Keratinocyte (primary cell): ENCODE data around the gene SLC46A3. TPM values are rescaled to one million over a fixed set of nuclear protein-coding genes. Genes with fewer than 3 reads are reported as not detected.

ENCODE experiments used
- DNase-seq: peaks from one replicate; pipeline ENCODE4 v3.0.0-alpha.2; 2011; ENCODE audit warnings: low read depth, missing footprints, low spot score
- FAIRE-seq: peaks from 2 replicates; lab custom pipeline; 2011; peaks lifted over from hg19 to GRCh38; lab: Jason Lieb, UNC
- H2AFZ ChIP-seq: 2 replicates; pipeline ENCODE4 v1.6.0; 2012; ENCODE audit warnings: low read length, control low read depth, inconsistent platforms; ENCODE audit not compliant: control insufficient read depth
- H3K27ac ChIP-seq: 2 replicates; pipeline ENCODE4 v1.5.1; 2011; ENCODE audit warnings: low read length; ENCODE audit not compliant: control insufficient read depth, insufficient read depth
- H3K27me3 ChIP-seq: 3 replicates; pipeline ENCODE4 v1.6.0; 2011; ENCODE audit warnings: low read length; ENCODE audit not compliant: control insufficient read depth, insufficient read depth; ENCODE audit errors: extremely low read depth
- H3K36me3 ChIP-seq, 2 experiments: 2 replicates in 1 of 2; 3 replicates in 1 of 2; pipeline ENCODE4 v1.5.1; 2011; ENCODE audit warnings: low read length in 2 of 2, mild to moderate bottlenecking in 1 of 2; ENCODE audit not compliant: control insufficient read depth in 2 of 2, insufficient read depth in 2 of 2; ENCODE audit errors: extremely low read depth in 1 of 2
- H3K4me1 ChIP-seq: 3 replicates; pipeline ENCODE4 v1.5.1; 2011; ENCODE audit warnings: low read length; ENCODE audit not compliant: control insufficient read depth, insufficient read depth; ENCODE audit errors: extremely low read depth
- H3K4me2 ChIP-seq: 3 replicates; pipeline ENCODE4 v1.6.0; 2011; ENCODE audit warnings: low read depth, low read length; ENCODE audit not compliant: control insufficient read depth, insufficient read depth; ENCODE audit errors: extremely low read depth
- H3K4me3 ChIP-seq, 3 experiments: fragments of 200-600 bp in 1 of 3; sonication (generic) in 1 of 3; 2 replicates in 2 of 3; 3 replicates in 1 of 3; pipeline ENCODE4 v1.5.1; 2011 to 2016; ENCODE audit warnings: low read length in 3 of 3, mild to moderate bottlenecking in 3 of 3, control low read depth in 2 of 3, inconsistent platforms in 1 of 3, low read depth in 1 of 3, mixed read lengths in 1 of 3, mixed run types in 1 of 3, moderate library complexity in 1 of 3; ENCODE audit not compliant: control insufficient read depth in 2 of 3, insufficient read depth in 2 of 3; ENCODE audit errors: extremely low read depth in 1 of 3
- H3K79me2 ChIP-seq: 2 replicates; pipeline ENCODE4 v1.6.0; 2012; ENCODE audit warnings: low read length; ENCODE audit not compliant: control insufficient read depth, insufficient read depth
- H3K9ac ChIP-seq: 3 replicates; pipeline ENCODE4 v1.6.0; 2011; ENCODE audit warnings: low read length; ENCODE audit not compliant: control insufficient read depth, insufficient read depth; ENCODE audit errors: extremely low read depth
- H3K9me1 ChIP-seq: 3 replicates; pipeline ENCODE4 v1.6.0; 2011; ENCODE audit warnings: low read length; ENCODE audit not compliant: control insufficient read depth, insufficient read depth; ENCODE audit errors: extremely low read depth
- H3K9me3 ChIP-seq: 2 replicates; pipeline ENCODE4 v1.5.1; 2012; ENCODE audit warnings: low read depth, low read length; ENCODE audit not compliant: control insufficient read depth
- H4K20me1 ChIP-seq: 3 replicates; pipeline ENCODE4 v1.6.0; 2011; ENCODE audit warnings: low read length; ENCODE audit not compliant: control insufficient read depth, insufficient read depth; ENCODE audit errors: extremely low read depth
- EZH2 ChIP-seq: IDR thresholded peaks from one replicate; pipeline ENCODE4 v1.6.1; 2012; ENCODE audit warnings: inconsistent platforms, mild to moderate bottlenecking, low read length, moderate library complexity
- dilution Hi-C: fragments of 300-500 bp; cut with MboI; formaldehyde crosslinking; loops from one replicate; pipeline ENCODE4 v1.7.0; 2020; ENCODE audit warnings: low sequenced_read_pairs; ENCODE audit not compliant: extremely low pct_ligation_motif_present
- polyA plus RNA-seq, 5 experiments: library from polyadenylated mRNA; depleted of rRNA in 3 of 5; stranded (reverse) in 3 of 5; stranded (forward) in 1 of 5; unstranded in 1 of 5; fragments of >200 nt; gene quantifications; 1 replicate in 1 of 5; 2 replicates in 3 of 5; 3 replicates in 1 of 5; pipeline versions ENCODE4 v1.2.1 to v1.2.3, GENCODE V29; 2011 to 2012; ENCODE audit warnings: missing spikeins in 2 of 5, low read depth in 1 of 5, low replicate concordance in 1 of 5
- TF ChIP-seq, protein P1 (sequence below), 3 experiments: IDR thresholded peaks in 1 of 3; conservative IDR thresholded peaks in 1 of 3; optimal IDR thresholded peaks in 1 of 3; 2 replicates in 2 of 3; 3 replicates in 1 of 3; pipeline versions ENCODE3 to v1.5.1; 2011; ENCODE audit warnings: low read length in 3 of 3, mild to moderate bottlenecking in 3 of 3, moderate library complexity in 2 of 3, control low read depth in 1 of 3, inconsistent platforms in 1 of 3; ENCODE audit not compliant: insufficient read depth in 2 of 3; ENCODE audit errors: extremely low read depth in 1 of 3

The SLC46A3 gene
- polyA plus RNA-seq, 1 donor (not counting 4 experiments of a cell fraction or from before 2014, with no cell fraction given) = 14.1 TPM

DNA sequence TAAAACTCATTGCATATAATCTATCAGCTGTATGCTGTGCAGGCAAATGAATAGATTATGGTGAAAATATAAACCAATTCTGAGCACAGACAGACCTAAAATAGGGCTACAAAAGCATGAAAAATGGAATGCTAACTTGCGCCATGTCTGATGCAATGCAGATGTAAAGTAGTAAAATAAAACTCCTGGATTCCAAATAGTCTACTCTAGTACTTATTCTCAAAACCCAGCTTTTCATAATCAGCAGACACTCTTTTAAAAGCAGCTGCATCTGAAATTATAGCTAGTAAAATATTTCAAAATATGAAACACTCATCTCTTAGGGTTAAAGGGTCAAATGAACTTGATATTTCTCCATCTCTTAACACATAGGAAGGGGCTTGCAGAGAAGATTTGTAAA lies 64.5 kb downstream of the SLC46A3 start:
- Histone ChIP-seq H3K36me3 (no peaks in the 10 kb centered on the region), H3K9me3 (no peaks in the 10 kb centered on the region), H3K9me1 (peaks cover 5% of the 10 kb centered on the region), H3K4me1 (peaks cover 21% of the 10 kb centered on the region), H2AFZ (no peak overlapping the region), H3K9ac (no peak overlapping the region), H3K4me2 (no peak overlapping the region), H3K79me2 (peaks cover 33% of the 10 kb centered on the region), H4K20me1 (no peaks in the 10 kb centered on the region), H3K27ac (no peak overlapping the region), H3K27me3 (no peaks in the 10 kb centered on the region), H3K4me3 (no peak overlapping the region)
- FAIRE-seq (no peak), DNase-seq (no peak)
- dilution Hi-C loops = no loop called here
- TF ChIP-seq, protein P1, sequence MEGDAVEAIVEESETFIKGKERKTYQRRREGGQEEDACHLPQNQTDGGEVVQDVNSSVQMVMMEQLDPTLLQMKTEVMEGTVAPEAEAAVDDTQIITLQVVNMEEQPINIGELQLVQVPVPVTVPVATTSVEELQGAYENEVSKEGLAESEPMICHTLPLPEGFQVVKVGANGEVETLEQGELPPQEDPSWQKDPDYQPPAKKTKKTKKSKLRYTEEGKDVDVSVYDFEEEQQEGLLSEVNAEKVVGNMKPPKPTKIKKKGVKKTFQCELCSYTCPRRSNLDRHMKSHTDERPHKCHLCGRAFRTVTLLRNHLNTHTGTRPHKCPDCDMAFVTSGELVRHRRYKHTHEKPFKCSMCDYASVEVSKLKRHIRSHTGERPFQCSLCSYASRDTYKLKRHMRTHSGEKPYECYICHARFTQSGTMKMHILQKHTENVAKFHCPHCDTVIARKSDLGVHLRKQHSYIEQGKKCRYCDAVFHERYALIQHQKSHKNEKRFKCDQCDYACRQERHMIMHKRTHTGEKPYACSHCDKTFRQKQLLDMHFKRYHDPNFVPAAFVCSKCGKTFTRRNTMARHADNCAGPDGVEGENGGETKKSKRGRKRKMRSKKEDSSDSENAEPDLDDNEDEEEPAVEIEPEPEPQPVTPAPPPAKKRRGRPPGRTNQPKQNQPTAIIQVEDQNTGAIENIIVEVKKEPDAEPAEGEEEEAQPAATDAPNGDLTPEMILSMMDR (optimal IDR thresholded peaks at IDR 0.05 in 1 of 3, IDR thresholded peaks at IDR 0.05 in 1 of 3, conservative IDR thresholded peaks at IDR 0.05 in 1 of 3; ENCODE audit: extremely low read depth in 1 of 3, insufficient read depth in 2 of 3, low read length in 3 of 3) = no peak

DNA sequence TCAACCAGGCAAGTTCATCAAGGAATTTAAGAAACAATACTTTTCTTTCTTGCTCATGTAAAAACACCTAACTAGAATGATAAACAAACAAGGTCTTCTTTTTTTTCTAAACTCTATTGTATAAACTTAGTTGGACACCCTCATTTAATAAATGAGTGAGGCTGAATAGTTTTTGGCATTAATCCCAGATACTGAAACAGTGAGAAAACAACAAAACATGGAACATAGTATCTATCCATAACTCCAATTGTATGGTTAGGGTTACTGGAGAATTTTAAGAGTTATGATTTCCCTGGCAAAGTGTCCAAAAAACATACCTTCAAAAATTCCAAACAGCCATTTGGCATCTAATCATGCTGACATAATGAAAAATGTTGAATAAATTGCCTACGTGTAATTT lies 65.7 kb downstream of the SLC46A3 start:
- dilution Hi-C loops = no loop called here
- Histone ChIP-seq H4K20me1 (no peaks in the 10 kb centered on the region), H3K79me2 (peaks cover 21% of the 10 kb centered on the region), H3K9me1 (peaks cover 5% of the 10 kb centered on the region), H3K9ac (no peak overlapping the region), H3K36me3 (no peaks in the 10 kb centered on the region), H3K4me3 (no peak overlapping the region), H3K4me1 (peaks cover 21% of the 10 kb centered on the region), H3K27me3 (no peaks in the 10 kb centered on the region), H2AFZ (no peak overlapping the region), H3K27ac (no peak overlapping the region), H3K9me3 (no peaks in the 10 kb centered on the region), H3K4me2 (no peak overlapping the region)
- TF ChIP-seq EZH2 = no peak
- TF ChIP-seq, protein P1 (optimal IDR thresholded peaks at IDR 0.05 in 1 of 3, IDR thresholded peaks at IDR 0.05 in 1 of 3, conservative IDR thresholded peaks at IDR 0.05 in 1 of 3; ENCODE audit: extremely low read depth in 1 of 3, insufficient read depth in 2 of 3, low read length in 3 of 3) = no peak
- FAIRE-seq = no peak
- no peak for DNase-seq
